Fibroblast of skin of scalp (primary cell): ENCODE results near the gene TAF11L4. TPM values are rescaled to one million over a fixed set of nuclear protein-coding genes. Genes with fewer than 3 reads are reported as not detected.
"Not testable (repeated sequence)": the region's sequence is repeated elsewhere in the genome, so short reads cannot be mapped to it uniquely, and the experiment has no call there.

Source experiments
- DNase-seq: peaks from one replicate; pipeline ENCODE4 v3.0.0-alpha.2; 2013
- polyA plus RNA-seq, 2 experiments: library from polyadenylated mRNA; unstranded; fragments of 120-200 nt; gene quantifications; one replicate each; pipeline ENCODE4 v1.2.1, GENCODE V29; 2013; ENCODE audit not compliant: insufficient read length in 2 of 2

Gene TAF11L4
- polyA plus RNA-seq (2013, experiment 1 of 2; ENCODE audit: insufficient read length): not detected
- polyA plus RNA-seq (2013, experiment 2 of 2; ENCODE audit: insufficient read length): not detected

GRCh38 chr5:17521501-17521900, at the start of gene TAF11L4:
Gene TAF11L4 (plus strand): TSS chr5:17521801.
- not testable (repeated sequence) for DNase-seq

- DNase-seq: not testable (repeated sequence)
Observed at GRCh38 chr5:17475064-17475463, 46.5 kb upstream of the TAF11L4 start.

- DNase-seq: no peak
Observed at GRCh38 chr5:17477043-17477442, 44.6 kb upstream of the TAF11L4 start.

- DNase-seq: no peak
Observed at GRCh38 chr5:17477573-17478265, 43.9 kb upstream of the TAF11L4 start.

GRCh38 chr5:17481378-17481777, 40.2 kb upstream of the TAF11L4 start:
- DNase-seq: no peak

- no peak for DNase-seq
Observed at GRCh38 chr5:17482790-17483189, 38.8 kb upstream of the TAF11L4 start.

GRCh38 chr5:17486464-17487173, 35.0 kb upstream of the TAF11L4 start:
- not testable (repeated sequence) for DNase-seq

GRCh38 chr5:17487174-17487512, 34.5 kb upstream of the TAF11L4 start:
- no peak for DNase-seq

GRCh38 chr5:17491257-17491656, 30.3 kb upstream of the TAF11L4 start:
- not testable (repeated sequence) for DNase-seq

GRCh38 chr5:17492770-17493169, 28.8 kb upstream of the TAF11L4 start:
- DNase-seq: no peak

GRCh38 chr5:17497446-17497845, 24.2 kb upstream of the TAF11L4 start:
- no peak for DNase-seq

- not testable (repeated sequence) for DNase-seq
Observed at GRCh38 chr5:17497931-17498330, 23.7 kb upstream of the TAF11L4 start, which contains the start of gene TAF11L2. Gene TAF11L2 (plus strand): TSS chr5:17498231.

GRCh38 chr5:17511775-17512325, 9.8 kb upstream of the TAF11L4 start:
- no peak for DNase-seq

- not testable (repeated sequence) for DNase-seq
Observed at GRCh38 chr5:17517526-17517925, 4.1 kb upstream of the TAF11L4 start.

- DNase-seq: not testable (repeated sequence)
Observed at GRCh38 chr5:17518067-17518466, 3.5 kb upstream of the TAF11L4 start, which contains the start of gene TAF11L3. Gene TAF11L3 (plus strand): TSS chr5:17518367.

GRCh38 chr5:17519508-17519907, 2.1 kb upstream of the TAF11L4 start:
- DNase-seq: not testable (repeated sequence)

- DNase-seq: not testable (repeated sequence)
Observed at GRCh38 chr5:17524935-17525334, 3.3 kb downstream of the TAF11L4 start, which contains the start of gene TAF11L5. Gene TAF11L5 (plus strand): TSS chr5:17525235.

- not testable (repeated sequence) for DNase-seq
Observed at GRCh38 chr5:17526504-17526903, 4.9 kb downstream of the TAF11L4 start.

GRCh38 chr5:17528369-17528768, 6.8 kb downstream of the TAF11L4 start, which contains the start of gene TAF11L6:
Gene TAF11L6 (plus strand): TSS chr5:17528669.
- not testable (repeated sequence) for DNase-seq
